DMS 273 treated with DMSO at 0.1 percent for 48 hours (cell line): Measurements from ENCODE around the gene PLOD1.
"Not testable (repeated sequence)": the region's sequence is repeated elsewhere in the genome, so short reads cannot be mapped to it uniquely, and the experiment has no call there.

Experiments
- DNase-seq: peaks from one replicate; lab custom pipeline; 2025; lab: John Stamatoyannopoulos, UW

Gene PLOD1

GRCh38 chr1:12006167-12006921, 71.8 kb downstream of the PLOD1 start:
- no peak for DNase-seq

GRCh38 chr1:12007204-12007603, 72.7 kb downstream of the PLOD1 start:
- DNase-seq, result no peak

GRCh38 chr1:12008355-12008754, 73.8 kb downstream of the PLOD1 start:
- DNase-seq, result not testable (repeated sequence)

GRCh38 chr1:12009318-12009947, 74.9 kb downstream of the PLOD1 start:
- no peak for DNase-seq

- DNase-seq, result no peak
These were observed 76.4 kb downstream of the PLOD1 start for GRCh38 chr1:12010746-12011570.

GRCh38 chr1:12011998-12012397, 77.5 kb downstream of the PLOD1 start:
- no peak for DNase-seq

GRCh38 chr1:12012560-12013316, 78.2 kb downstream of the PLOD1 start:
- no peak for DNase-seq

GRCh38 chr1:12014141-12014991, 79.8 kb downstream of the PLOD1 start:
- no peak for DNase-seq

GRCh38 chr1:12015001-12015491, 80.5 kb downstream of the PLOD1 start:
- no peak for DNase-seq

GRCh38 chr1:12015499-12015898, 81.0 kb downstream of the PLOD1 start:
- DNase-seq, result no peak

GRCh38 chr1:12016182-12016581, 81.7 kb downstream of the PLOD1 start:
- DNase-seq, result peak; percentile 35

- no peak for DNase-seq
These were observed 85.5 kb downstream of the PLOD1 start for GRCh38 chr1:12019858-12020509.

GRCh38 chr1:12021616-12022015, 87.1 kb downstream of the PLOD1 start:
- DNase-seq, result no peak

- no peak for DNase-seq
These were observed 87.5 kb downstream of the PLOD1 start for GRCh38 chr1:12022036-12022435.
